Neural cell (in vitro differentiated cells): Measurements from ENCODE around the gene ZNF383. TPM values are rescaled to one million over a fixed set of nuclear protein-coding genes. Genes with fewer than 3 reads are reported as not detected.

ENCODE experiments used
- polyA plus RNA-seq: library from polyadenylated mRNA; depleted of rRNA; stranded (reverse); fragments of >200 nt; gene quantifications from 2 replicates; pipeline ENCODE4 v1.2.3, GENCODE V29; 2014

Gene ZNF383
- polyA plus RNA-seq, 1 donor from 2014 or later, result 10.3 TPM

Other genes starting within 250 kb of the ZNF383 start
- 27.9 and 34.8 TPM in 2 replicates for gene ZNF420, start 139.8 kb upstream of the ZNF383 start, polyA plus RNA-seq
- 25.7 and 26.3 TPM in 2 replicates for gene ZNF585A, start 45.5 kb upstream of the ZNF383 start, polyA plus RNA-seq
- gene ZNF585B, start 7.7 kb upstream of the ZNF383 start, polyA plus RNA-seq, result 10.3 and 21.0 TPM in 2 replicates
- 13.6 and 18.6 TPM in 2 replicates for gene ZNF527, start 152.9 kb downstream of the ZNF383 start, polyA plus RNA-seq
- 21.6 and 27.4 TPM in 2 replicates for gene ZNF569, start 249.2 kb downstream of the ZNF383 start, polyA plus RNA-seq